ENCODE measurements around the gene FUT2.
A peak's percentile ranks its signal among the peaks of the same experiment; 100 is the strongest.

FUT2 gene

GRCh38 chr19:48713864-48714755 is 18.3 kb downstream of the FUT2 start (continued):
- TF ChIP-seq GLI4 (tag by site-specific recombination; IDR thresholded peaks at IDR 0.05) (no peak), ZNF707 (tag by site-specific recombination; IDR thresholded peaks at IDR 0.05) (no peak), KLF1 (tag by site-specific recombination; IDR thresholded peaks at IDR 0.05) (peak; percentile 78), ZNF350 (tag by site-specific recombination; IDR thresholded peaks at IDR 0.05) (no peak), REPIN1 (tag by site-specific recombination; IDR thresholded peaks at IDR 0.05; ENCODE audit: low read depth) (no peak), ZNF658 (tag by site-specific recombination; IDR thresholded peaks at IDR 0.05) (no peak), PATZ1 (tag by site-specific recombination; IDR thresholded peaks at IDR 0.05) (no peak), ZNF341 (tag by site-specific recombination; IDR thresholded peaks at IDR 0.05; ENCODE audit: low read depth) (no peak), ZNF140 (tag by site-specific recombination; IDR thresholded peaks at IDR 0.05) (no peak), ZNF704 (tag by site-specific recombination; IDR thresholded peaks at IDR 0.05) (no peak), IKZF3 (tag by site-specific recombination; IDR thresholded peaks at IDR 0.05) (peak; percentile 87), ZNF830 (tag by site-specific recombination; IDR thresholded peaks at IDR 0.05; ENCODE audit: low read depth) (no peak), ZNF530 (tag by site-specific recombination; IDR thresholded peaks at IDR 0.05; ENCODE audit: low read depth) (no peak), ZNF426 (tag by site-specific recombination; IDR thresholded peaks at IDR 0.05) (no peak), HOXD13 (CRISPR knock-in tag; IDR thresholded peaks at IDR 0.05; ENCODE audit: borderline replicate concordance) (no peak), ZNF157 (tag by site-specific recombination; IDR thresholded peaks at IDR 0.05) (no peak), AEBP2 (tag by site-specific recombination; IDR thresholded peaks at IDR 0.05; ENCODE audit: borderline replicate concordance) (no peak), ZNF629 (tag by site-specific recombination; IDR thresholded peaks at IDR 0.05) (no peak)

GRCh38 chr19:48714759-48715675 is 19.2 kb downstream of the FUT2 start:
- H3K36me3 ChIP-seq (ENCODE audit: control insufficient read depth in 2 of 2, insufficient read depth in 1 of 2, low read length in 2 of 2): no peaks in the 10 kb centered on the region; a peak in 1 of 3 replicates
- H3K4me3 ChIP-seq (ENCODE audit: low read depth, low read length): peak overlapping the region; percentile 41
- POLR2A ChIA-PET: interaction anchor here (0.6 to 2.4 kb wide), 12 partner anchors 10 to 101 kb away, joined by 3 to 15 read pairs (median 4); partner anchors contain the start of genes CA11, RPL18 and SPHK2
- CTCF ChIA-PET: interaction anchor here (0.6 to 3.8 kb wide), 6 partner anchors 10 to 383 kb away, joined by 3 to 35 read pairs (median 4); partner anchors contain the start of gene RUVBL2
- no peaks in the 10 kb centered on the region for H3K9me3 ChIP-seq (ENCODE audit: control insufficient read depth, insufficient read depth, low read depth, low read length)
- peak overlapping the region; percentile 67 for H3K27ac ChIP-seq (ENCODE audit: extremely low read depth, low read depth, low read length)
- peaks cover 13% of the 10 kb centered on the region for H3K4me1 ChIP-seq (ENCODE audit: control insufficient read depth, insufficient read depth, low read length)
- TF ChIP-seq ZNF335 (tag by site-specific recombination; conservative IDR thresholded peaks at IDR 0.05) (peak; percentile 17), TSHZ1 (tag by site-specific recombination; IDR thresholded peaks at IDR 0.05; ENCODE audit: borderline replicate concordance) (no peak), ZNF138 (tag by site-specific recombination; IDR thresholded peaks at IDR 0.05; ENCODE audit: borderline replicate concordance) (0 out of 2 replicates have a peak, but pooled peaks have one; percentile 16), ZBTB20 (tag by site-specific recombination; IDR thresholded peaks at IDR 0.05) (peak; percentile 19; the same call in 1 of the 2 replicates), ZFHX2 (tag by site-specific recombination; conservative IDR thresholded peaks at IDR 0.05) (peak; percentile 14; the same call in 1 of the 2 replicates), PRDM1 (tag by site-specific recombination; IDR thresholded peaks at IDR 0.05) (no peak), OSR2 (tag by site-specific recombination; IDR thresholded peaks at IDR 0.05) (no peak), ZNF623 (tag by site-specific recombination; IDR thresholded peaks at IDR 0.05) (0 out of 2 replicates have a peak, but pooled peaks have one; percentile 12), ZNF394 (tag by site-specific recombination; IDR thresholded peaks at IDR 0.05; ENCODE audit: borderline replicate concordance) (peak; percentile 29; the same call in 1 of the 2 replicates)

Data from HEK293 (cell line).